Neuronal stem cell (in vitro differentiated cells): ENCODE data around the gene STK11IP.
"Not testable (repeated sequence)": the region's sequence is repeated elsewhere in the genome, so short reads cannot be mapped to it uniquely, and the experiment has no call there.

Experiments
- DNase-seq: peaks from one replicate; pipeline ENCODE4 v3.0.0-alpha.2; 2013; ENCODE audit warnings: low spot score
- H2AFZ ChIP-seq: one replicate; pipeline ENCODE4 v1.6.1; 2013; ENCODE audit warnings: mild to moderate bottlenecking, low read length, inconsistent platforms
- H2AK5ac ChIP-seq: 2 replicates; pipeline ENCODE4 v1.6.1; 2013; ENCODE audit warnings: low read depth, mild to moderate bottlenecking, inconsistent platforms, low read length, moderate library complexity, mixed read lengths
- H2BK120ac ChIP-seq: 2 replicates; pipeline ENCODE4 v1.6.1; 2013; ENCODE audit warnings: low read depth, mild to moderate bottlenecking, inconsistent platforms, low read length, moderate library complexity, mixed read lengths
- H2BK12ac ChIP-seq: one replicate; pipeline ENCODE4 v1.6.1; 2013; ENCODE audit warnings: low read length, inconsistent platforms
- H2BK15ac ChIP-seq: 2 replicates; pipeline ENCODE4 v1.6.1; 2013; ENCODE audit warnings: mild to moderate bottlenecking, low read length, inconsistent platforms, mixed read lengths
- H2BK5ac ChIP-seq: one replicate; pipeline ENCODE4 v1.6.1; 2013; ENCODE audit warnings: inconsistent platforms, mild to moderate bottlenecking, low read length, moderate library complexity
- H3K14ac ChIP-seq: one replicate; pipeline ENCODE4 v1.6.1; 2013; ENCODE audit warnings: low read length, inconsistent platforms
- H3K18ac ChIP-seq: 2 replicates; pipeline ENCODE4 v1.6.1; 2013; ENCODE audit warnings: low read length, inconsistent platforms
- H3K23ac ChIP-seq: 2 replicates; pipeline ENCODE4 v1.6.1; 2013; ENCODE audit warnings: low read depth, mild to moderate bottlenecking, mixed read lengths, low read length, inconsistent platforms; ENCODE audit not compliant: poor library complexity
- H3K27ac ChIP-seq: replicated peaks from 3 replicates; pipeline ENCODE4 v1.5.1; 2013; ENCODE audit warnings: low read length, inconsistent platforms
- H3K27me3 ChIP-seq, 3 experiments: 2 replicates each; pipeline ENCODE4 v1.6.1; 2013; ENCODE audit warnings: low read length in 3 of 3, mild to moderate bottlenecking in 2 of 3, inconsistent platforms in 1 of 3, low read depth in 1 of 3, mixed read lengths in 1 of 3, moderate library complexity in 1 of 3; ENCODE audit not compliant: control insufficient read depth in 3 of 3, insufficient read depth in 3 of 3
- H3K36me3 ChIP-seq, 2 donors: replicated peaks in 1 of 2; 2 replicates each; pipeline ENCODE4 v1.6.1; 2013; ENCODE audit warnings: low read length in 2 of 2; ENCODE audit not compliant: control insufficient read depth in 2 of 2, insufficient read depth in 2 of 2
- H3K4ac ChIP-seq: 2 replicates; pipeline ENCODE4 v1.6.1; 2013; ENCODE audit warnings: inconsistent platforms, mild to moderate bottlenecking, low read length, moderate library complexity
- H3K4me1 ChIP-seq, 2 donors: 1 replicate in 1 of 2; 2 replicates in 1 of 2; pipeline ENCODE4 v1.6.1; 2013; ENCODE audit warnings: low read length in 2 of 2, low read depth in 1 of 2; ENCODE audit not compliant: control insufficient read depth in 2 of 2, insufficient read depth in 1 of 2
- H3K4me2 ChIP-seq: one replicate; pipeline ENCODE4 v1.6.1; 2013; ENCODE audit warnings: mild to moderate bottlenecking, low read length, inconsistent platforms; ENCODE audit not compliant: insufficient read depth, poor library complexity, severe bottlenecking
- H3K4me3 ChIP-seq, 2 donors: 2 replicates each; pipeline ENCODE4 v1.5.1; 2013; ENCODE audit warnings: low read length in 2 of 2, mild to moderate bottlenecking in 2 of 2, inconsistent platforms in 1 of 2, moderate library complexity in 1 of 2
- H3K79me1 ChIP-seq: one replicate; pipeline ENCODE4 v1.6.1; 2013; ENCODE audit warnings: low read depth, mild to moderate bottlenecking, inconsistent platforms, low read length, moderate library complexity
- H3K9ac ChIP-seq: one replicate; pipeline ENCODE4 v1.6.1; 2013; ENCODE audit warnings: mild to moderate bottlenecking, low read depth, low read length, inconsistent platforms; ENCODE audit not compliant: poor library complexity
- H3K9me3 ChIP-seq, 2 donors: replicated peaks in 1 of 2; 2 replicates each; pipeline versions ENCODE3 to v1.6.1; 2013; ENCODE audit warnings: low read length in 2 of 2, mild to moderate bottlenecking in 2 of 2, inconsistent platforms in 1 of 2, low read depth in 1 of 2, mixed read lengths in 1 of 2, moderate library complexity in 1 of 2; ENCODE audit not compliant: control insufficient read depth in 2 of 2, insufficient read depth in 1 of 2
- H4K8ac ChIP-seq: one replicate; pipeline ENCODE4 v1.6.1; 2013; ENCODE audit warnings: low read depth, mild to moderate bottlenecking, inconsistent platforms, low read length, moderate library complexity
- H4K91ac ChIP-seq: one replicate; pipeline ENCODE4 v1.6.1; 2013; ENCODE audit warnings: low read length, low read depth, mild to moderate bottlenecking, inconsistent platforms; ENCODE audit not compliant: poor library complexity
- WGBS, 2 donors: extraction: QIAGEN DNeasy Blood & Tissue Kit; methylation state at CpG; one replicate each; pipeline ENCODE4 v1.1.7; 2013; ENCODE audit warnings: missing lambda C conversion rate in 2 of 2, mixed read lengths in 1 of 2; ENCODE audit not compliant: insufficient read length in 2 of 2, insufficient replicate concordance in 1 of 2; ENCODE audit errors: extremely low coverage in 2 of 2; 5-methylcytosine and 5-hydroxymethylcytosine counted together

Gene STK11IP

DNA sequence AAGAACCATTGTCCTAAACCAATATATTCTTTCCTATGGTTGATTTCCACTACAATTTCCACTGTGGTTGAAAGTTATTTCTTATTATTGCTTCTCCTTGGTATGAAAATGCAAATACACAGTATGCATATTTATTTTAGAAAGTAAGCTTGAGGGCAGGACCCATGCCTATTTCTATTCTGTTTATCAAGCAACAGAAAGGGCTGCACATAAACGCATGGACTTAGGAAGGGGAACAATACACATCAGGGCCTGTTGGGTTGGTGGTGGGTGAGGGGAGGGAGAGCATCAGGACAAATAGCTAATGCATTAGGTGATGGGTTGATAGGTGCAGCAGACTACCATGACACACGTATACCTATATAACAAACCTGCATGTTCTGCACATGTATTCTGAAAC is 50.5 kb downstream of the STK11IP start:
- H3K4me1 ChIP-seq, result peaks cover 2 to 10% of the 10 kb centered on the region in 2 donors
- H3K14ac ChIP-seq, result no peak overlapping the region
- H3K27ac ChIP-seq, result no peak overlapping the region
- H3K23ac ChIP-seq, result no peak overlapping the region
- no peak overlapping the region for H3K4me3 ChIP-seq
- no peak overlapping the region for H2BK15ac ChIP-seq
- no peak overlapping the region for H4K8ac ChIP-seq
- no peak overlapping the region for H3K4me2 ChIP-seq
- H2BK120ac ChIP-seq, result no peak overlapping the region
- H3K18ac ChIP-seq, result no peak overlapping the region
- WGBS, 2 donors, result no CpG with 5 or more reads among the region's 2 CpGs
- H3K9me3 ChIP-seq, result no peaks in the 10 kb centered on the region
- no peak overlapping the region for H4K91ac ChIP-seq
- no peak overlapping the region for H3K9ac ChIP-seq
- H3K36me3 ChIP-seq, result no peaks in the 10 kb centered on the region
- no peak for DNase-seq
- no peak overlapping the region for H2AFZ ChIP-seq
- no peak overlapping the region for H2BK12ac ChIP-seq
- H3K79me1 ChIP-seq, result no peaks in the 10 kb centered on the region
- no peak overlapping the region for H2BK5ac ChIP-seq
- no peak overlapping the region for H3K4ac ChIP-seq
- H2AK5ac ChIP-seq, result no peak overlapping the region
- peaks cover 0 to 30% (median 0%) of the 10 kb centered on the region in 3 experiments for H3K27me3 ChIP-seq

GRCh38 chr2:219648963-219649362 is 51.3 kb downstream of the STK11IP start:
- WGBS, 2 donors, result no CpG with 5 or more reads among the region's 4 CpGs
- no peak overlapping the region for H3K23ac ChIP-seq
- no peak overlapping the region for H3K4ac ChIP-seq
- no peak overlapping the region for H3K27ac ChIP-seq
- no peaks in the 10 kb centered on the region for H3K9me3 ChIP-seq
- H3K4me2 ChIP-seq, result no peak overlapping the region
- H3K18ac ChIP-seq, result no peak overlapping the region
- no peak for DNase-seq
- H3K4me1 ChIP-seq, result peaks cover 2 to 10% of the 10 kb centered on the region in 2 donors
- H2AFZ ChIP-seq, result no peak overlapping the region
- H2AK5ac ChIP-seq, result no peak overlapping the region
- H2BK5ac ChIP-seq, result no peak overlapping the region
- no peaks in the 10 kb centered on the region for H3K36me3 ChIP-seq
- H2BK120ac ChIP-seq, result no peak overlapping the region
- H3K4me3 ChIP-seq, result no peak overlapping the region
- H3K79me1 ChIP-seq, result no peaks in the 10 kb centered on the region
- H3K27me3 ChIP-seq, result peaks cover 0 to 26% (median 0%) of the 10 kb centered on the region in 3 experiments
- H3K14ac ChIP-seq, result no peak overlapping the region
- H4K8ac ChIP-seq, result no peak overlapping the region
- no peak overlapping the region for H2BK12ac ChIP-seq
- no peak overlapping the region for H3K9ac ChIP-seq
- no peak overlapping the region for H2BK15ac ChIP-seq
- no peak overlapping the region for H4K91ac ChIP-seq

DNA sequence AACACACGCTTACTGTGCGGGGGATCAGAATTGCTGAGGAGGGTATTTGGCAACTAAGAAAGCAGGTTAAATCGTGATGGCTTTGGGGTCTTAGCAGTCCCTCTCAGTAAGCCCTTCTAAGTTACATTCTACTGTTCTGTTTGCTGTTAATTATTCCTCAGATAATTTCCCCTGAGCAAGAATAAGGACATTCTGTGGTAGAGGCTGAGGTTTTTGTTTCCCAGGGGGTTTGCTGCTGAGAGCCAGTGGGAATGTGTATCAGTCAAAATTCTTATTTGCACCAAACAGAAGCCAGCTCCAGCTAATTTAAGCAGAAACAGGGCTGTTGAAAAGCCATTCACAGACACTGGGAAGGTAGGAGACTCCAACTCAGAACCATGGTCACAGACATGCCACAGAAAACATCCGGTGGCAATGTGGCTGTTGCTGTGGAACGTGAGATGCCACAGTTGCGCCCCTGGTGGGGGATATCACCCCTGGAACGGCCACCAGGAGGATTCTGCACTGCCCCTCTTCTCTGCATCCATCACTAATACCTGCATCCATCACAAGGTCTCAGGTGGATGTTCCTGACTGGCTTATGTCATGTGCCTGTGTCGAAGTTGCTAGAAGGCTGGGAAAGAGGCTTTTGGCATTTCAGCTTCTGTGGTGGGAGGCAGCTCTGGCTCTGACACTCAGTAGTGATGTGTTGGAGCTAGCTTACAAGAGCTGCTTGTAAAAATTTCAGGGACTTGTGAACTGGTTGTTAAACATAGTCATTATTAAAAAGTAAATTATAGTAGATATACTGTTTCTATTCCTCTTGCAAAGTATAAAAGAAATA is 53.0 kb downstream of the STK11IP start:
- Histone ChIP-seq H2BK5ac (no peak overlapping the region), H3K4me1 (peaks cover 0 to 5% of the 10 kb centered on the region in 2 donors), H3K23ac (no peak overlapping the region), H2BK120ac (no peak overlapping the region), H3K9me3 (no peaks in the 10 kb centered on the region), H3K79me1 (no peaks in the 10 kb centered on the region), H3K27me3 (peaks cover 0 to 26% (median 0%) of the 10 kb centered on the region in 3 experiments), H3K36me3 (no peaks in the 10 kb centered on the region), H4K8ac (no peak overlapping the region), H2AFZ (no peak overlapping the region), H3K14ac (no peak overlapping the region), H3K9ac (no peak overlapping the region), H2AK5ac (no peak overlapping the region), H2BK15ac (no peak overlapping the region), H3K18ac (no peak overlapping the region), H4K91ac (no peak overlapping the region), H3K4ac (no peak overlapping the region), H3K4me3 (no peak overlapping the region), H3K27ac (no peak overlapping the region), H3K4me2 (no peak overlapping the region), H2BK12ac (no peak overlapping the region)
- no peak for DNase-seq
- no CpG with 5 or more reads among the region's 8 CpGs for WGBS, 2 donors

GRCh38 chr2:219651656-219652055 is 54.0 kb downstream of the STK11IP start:
- no CpG with 5 or more reads among the region's 6 CpGs for WGBS, 2 donors

More at GRCh38 chr2:219651656-219652055, 54.0 kb downstream of the STK11IP start:
- H2BK15ac ChIP-seq, H2AFZ ChIP-seq, H3K4me1 ChIP-seq, H2BK5ac ChIP-seq, H4K8ac ChIP-seq, H3K14ac ChIP-seq, H3K9ac ChIP-seq, H3K4me3 ChIP-seq, H3K79me1 ChIP-seq, H3K27ac ChIP-seq, H4K91ac ChIP-seq, H3K18ac ChIP-seq, H2BK120ac ChIP-seq, H3K4me2 ChIP-seq, H3K9me3 ChIP-seq, H2BK12ac ChIP-seq, H3K4ac ChIP-seq, H3K23ac ChIP-seq, H2AK5ac ChIP-seq, H3K36me3 ChIP-seq, DNase-seq: not testable (repeated sequence)
- peaks cover 0 to 26% (median 0%) of the 10 kb centered on the region in 3 experiments for H3K27me3 ChIP-seq
